Measurements from ENCODE around the gene ERCC6.

Gene ERCC6

GRCh38 chr10:49534670-49535381 lies 4.1 kb downstream of the ERCC6 start:
- peak in 1 of 2 donors; percentile 7 for DNase-seq (ENCODE audit: low spot score in 2 of 2)
- H3K4me1 Mint-ChIP-seq: peaks cover 45% of the 10 kb centered on the region
- ATAC-seq (ENCODE audit: low read depth): peak; percentile 7
- no peaks in the 10 kb centered on the region for H3K27me3 Mint-ChIP-seq
- peaks cover 22% of the 10 kb centered on the region for H3K36me3 Mint-ChIP-seq
- no peaks in the 10 kb centered on the region for H3K9me3 Mint-ChIP-seq
- peak overlapping the region; percentile 67 for H3K27ac Mint-ChIP-seq
- H3K4me3 Mint-ChIP-seq: peak overlapping the region; percentile 25

- Mint-ChIP-seq H3K36me3 (peaks cover 30% of the 10 kb centered on the region), H3K27ac (no peak overlapping the region), H3K9me3 (no peaks in the 10 kb centered on the region), H3K27me3 (no peaks in the 10 kb centered on the region), H3K4me3 (no peak overlapping the region), H3K4me1 (peaks cover 32% of the 10 kb centered on the region)
- DNase-seq (ENCODE audit: low spot score in 2 of 2) (no peak), ATAC-seq (ENCODE audit: low read depth) (no peak)
Measured at GRCh38 chr10:49532461-49532860, 6.5 kb downstream of the ERCC6 start.

GRCh38 chr10:49528977-49529506 lies 9.9 kb downstream of the ERCC6 start:
- Mint-ChIP-seq H3K27me3 (no peaks in the 10 kb centered on the region), H3K27ac (no peak overlapping the region), H3K4me1 (peaks cover 15% of the 10 kb centered on the region), H3K9me3 (no peaks in the 10 kb centered on the region), H3K36me3 (peaks cover 47% of the 10 kb centered on the region), H3K4me3 (no peak overlapping the region)
- ATAC-seq (ENCODE audit: low read depth): no peak
- no peak for DNase-seq (ENCODE audit: low spot score in 2 of 2)

GRCh38 chr10:49527850-49528249 lies 11.1 kb downstream of the ERCC6 start:
- ATAC-seq (ENCODE audit: low read depth) (no peak), DNase-seq (ENCODE audit: low spot score in 2 of 2) (no peak)
- Mint-ChIP-seq H3K27ac (no peak overlapping the region), H3K4me3 (no peak overlapping the region), H3K27me3 (no peaks in the 10 kb centered on the region), H3K9me3 (no peaks in the 10 kb centered on the region), H3K36me3 (peaks cover 51% of the 10 kb centered on the region), H3K4me1 (peaks cover 17% of the 10 kb centered on the region)

GRCh38 chr10:49527061-49527460 lies 11.9 kb downstream of the ERCC6 start:
- H3K36me3 Mint-ChIP-seq: peaks cover 47% of the 10 kb centered on the region
- H3K27ac Mint-ChIP-seq: peak overlapping the region; percentile 5
- no peaks in the 10 kb centered on the region for H3K9me3 Mint-ChIP-seq
- no peak for ATAC-seq (ENCODE audit: low read depth)
- no peak for DNase-seq (ENCODE audit: low spot score in 2 of 2)
- peaks cover 17% of the 10 kb centered on the region for H3K4me1 Mint-ChIP-seq
- no peaks in the 10 kb centered on the region for H3K27me3 Mint-ChIP-seq
- no peak overlapping the region for H3K4me3 Mint-ChIP-seq

GRCh38 chr10:49526619-49527018 lies 12.3 kb downstream of the ERCC6 start:
- ATAC-seq (ENCODE audit: low read depth) (no peak), DNase-seq (ENCODE audit: low spot score in 2 of 2) (no peak)
- Mint-ChIP-seq H3K27ac (peak overlapping the region; percentile 5), H3K4me1 (peaks cover 14% of the 10 kb centered on the region), H3K4me3 (no peak overlapping the region), H3K9me3 (no peaks in the 10 kb centered on the region), H3K36me3 (peaks cover 44% of the 10 kb centered on the region), H3K27me3 (no peaks in the 10 kb centered on the region)

- H3K27ac Mint-ChIP-seq: no peak overlapping the region
- H3K4me1 Mint-ChIP-seq: peaks cover 10% of the 10 kb centered on the region
- peaks cover 47% of the 10 kb centered on the region for H3K36me3 Mint-ChIP-seq
- H3K4me3 Mint-ChIP-seq: no peak overlapping the region
- H3K9me3 Mint-ChIP-seq: no peaks in the 10 kb centered on the region
- no peak for ATAC-seq (ENCODE audit: low read depth)
- DNase-seq (ENCODE audit: low spot score in 2 of 2): no peak
- H3K27me3 Mint-ChIP-seq: no peaks in the 10 kb centered on the region
Measured at GRCh38 chr10:49524496-49524895, 14.4 kb downstream of the ERCC6 start.

- DNase-seq (ENCODE audit: low spot score in 2 of 2) (no peak), ATAC-seq (ENCODE audit: low read depth) (no peak)
- Mint-ChIP-seq H3K36me3 (peaks cover 44% of the 10 kb centered on the region), H3K27ac (no peak overlapping the region), H3K4me1 (peaks cover 12% of the 10 kb centered on the region), H3K27me3 (no peaks in the 10 kb centered on the region), H3K9me3 (no peaks in the 10 kb centered on the region), H3K4me3 (no peak overlapping the region)
Measured at GRCh38 chr10:49523301-49523700, 15.6 kb downstream of the ERCC6 start.

GRCh38 chr10:49521062-49521461 lies 17.9 kb downstream of the ERCC6 start:
- DNase-seq (ENCODE audit: low spot score in 2 of 2) (no peak), ATAC-seq (ENCODE audit: low read depth) (no peak)
- Mint-ChIP-seq H3K27ac (no peak overlapping the region), H3K27me3 (no peaks in the 10 kb centered on the region), H3K4me1 (peaks cover 10% of the 10 kb centered on the region), H3K36me3 (peaks cover 33% of the 10 kb centered on the region), H3K9me3 (no peaks in the 10 kb centered on the region), H3K4me3 (no peak overlapping the region)

GRCh38 chr10:49520122-49520775 lies 18.7 kb downstream of the ERCC6 start:
- DNase-seq (ENCODE audit: low spot score in 2 of 2): no peak
- Mint-ChIP-seq H3K27me3 (no peaks in the 10 kb centered on the region), H3K4me3 (no peak overlapping the region), H3K9me3 (no peaks in the 10 kb centered on the region), H3K27ac (no peak overlapping the region), H3K36me3 (peaks cover 29% of the 10 kb centered on the region), H3K4me1 (peaks cover 10% of the 10 kb centered on the region)
- ATAC-seq (ENCODE audit: low read depth): no peak

GRCh38 chr10:49519717-49520116 lies 19.2 kb downstream of the ERCC6 start:
- peaks cover 11% of the 10 kb centered on the region for H3K4me1 Mint-ChIP-seq
- no peak overlapping the region for H3K4me3 Mint-ChIP-seq
- ATAC-seq (ENCODE audit: low read depth) (no peak), DNase-seq (ENCODE audit: low spot score in 2 of 2) (no peak)
- H3K27ac Mint-ChIP-seq: no peak overlapping the region
- H3K27me3 Mint-ChIP-seq: no peaks in the 10 kb centered on the region
- H3K36me3 Mint-ChIP-seq: peaks cover 29% of the 10 kb centered on the region
- H3K9me3 Mint-ChIP-seq: no peaks in the 10 kb centered on the region

- peak in 1 of 2 donors; percentile 39 for DNase-seq (ENCODE audit: low spot score in 2 of 2)
- ATAC-seq (ENCODE audit: low read depth): peak; percentile 63
- peaks cover 11% of the 10 kb centered on the region for H3K4me1 Mint-ChIP-seq
- no peaks in the 10 kb centered on the region for H3K9me3 Mint-ChIP-seq
- H3K27me3 Mint-ChIP-seq: no peaks in the 10 kb centered on the region
- peaks cover 28% of the 10 kb centered on the region for H3K36me3 Mint-ChIP-seq
- H3K27ac Mint-ChIP-seq: no peak overlapping the region
- no peak overlapping the region for H3K4me3 Mint-ChIP-seq
Measured at GRCh38 chr10:49518982-49519578, 19.8 kb downstream of the ERCC6 start.

GRCh38 chr10:49518566-49518965 lies 20.4 kb downstream of the ERCC6 start:
- H3K27ac Mint-ChIP-seq: no peak overlapping the region
- peaks cover 9% of the 10 kb centered on the region for H3K4me1 Mint-ChIP-seq
- no peaks in the 10 kb centered on the region for H3K27me3 Mint-ChIP-seq
- ATAC-seq (ENCODE audit: low read depth) (no peak), DNase-seq (ENCODE audit: low spot score in 2 of 2) (no peak)
- no peaks in the 10 kb centered on the region for H3K9me3 Mint-ChIP-seq
- peaks cover 24% of the 10 kb centered on the region for H3K36me3 Mint-ChIP-seq
- H3K4me3 Mint-ChIP-seq: no peak overlapping the region

- DNase-seq (ENCODE audit: low spot score in 2 of 2) (no peak), ATAC-seq (ENCODE audit: low read depth) (no peak)
- Mint-ChIP-seq H3K4me1 (peaks cover 9% of the 10 kb centered on the region), H3K27me3 (no peaks in the 10 kb centered on the region), H3K4me3 (no peak overlapping the region), H3K9me3 (no peaks in the 10 kb centered on the region), H3K36me3 (peaks cover 21% of the 10 kb centered on the region), H3K27ac (no peak overlapping the region)
Measured at GRCh38 chr10:49516216-49516970, 22.5 kb downstream of the ERCC6 start.
